Vagina (tissue), 2 donors: ENCODE results near the gene NOM1.

Experiments
- CTCF ChIP-seq, 3 experiments: fragments of 450-650 bp in 2 of 3; fragments of 200-600 bp in 1 of 3; sonication (generic) in 1 of 3; IDR thresholded peaks; one replicate each; pipeline ENCODE4 v1.5.1; 2017 to 2019; ENCODE audit warnings: antibody characterized with exemption in 3 of 3, mild to moderate bottlenecking in 2 of 3, moderate library complexity in 2 of 3
- POLR2A ChIP-seq, 2 donors: fragments of 450-650 bp; IDR thresholded peaks; one replicate each; pipeline ENCODE4 v1.6.1; 2017; ENCODE audit warnings: antibody characterized with exemption in 2 of 2, mild to moderate bottlenecking in 2 of 2, moderate library complexity in 2 of 2
- POLR2AphosphoS5 ChIP-seq, 2 donors: sonication (generic); formaldehyde crosslinking; IDR thresholded peaks; one replicate each; pipeline ENCODE4 v1.9.0; 2017; ENCODE audit warnings: antibody characterized with exemption in 2 of 2, mild to moderate bottlenecking in 2 of 2, low read depth in 1 of 2; ENCODE audit not compliant: insufficient read depth in 1 of 2

- TF ChIP-seq CTCF (IDR thresholded peaks at IDR 0.05) (no peak), POLR2A (IDR thresholded peaks at IDR 0.05) (no peak), POLR2AphosphoS5 (IDR thresholded peaks at IDR 0.05; ENCODE audit: insufficient read depth in 1 of 2, low read depth in 1 of 2) (no peak)
Measured at GRCh38 chr7:157011333-157012112, 62.0 kb downstream of the NOM1 start.
